Measurements from ENCODE around the gene MRPL39.

Gene MRPL39

DNA sequence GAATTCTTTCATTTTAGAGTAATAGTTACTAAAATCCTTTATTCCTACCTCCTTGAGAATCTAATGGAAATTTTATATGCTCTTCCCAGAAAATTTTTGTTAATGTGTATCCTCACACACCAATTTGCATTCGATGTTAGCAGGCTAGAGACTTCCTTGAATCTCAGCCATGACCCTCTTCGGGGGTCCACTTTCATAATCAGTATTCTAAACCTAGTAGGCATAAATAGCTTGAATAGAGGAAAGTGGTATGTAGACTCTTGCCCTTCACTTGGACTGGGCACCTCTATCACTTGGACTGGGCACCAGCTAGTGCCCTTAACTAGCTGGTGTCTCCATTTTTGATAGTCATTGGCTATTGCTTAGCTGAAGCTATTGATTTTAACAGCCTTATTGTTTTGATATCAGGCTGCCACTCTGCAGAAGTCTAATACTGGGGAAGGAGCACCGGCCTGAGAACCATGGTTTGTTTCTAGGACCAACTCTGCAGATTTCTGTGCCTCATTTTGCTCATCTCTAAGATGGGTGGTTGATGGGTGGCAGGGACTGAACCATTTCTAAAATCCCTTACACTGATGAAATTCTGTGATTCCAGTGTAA is 42.8 kb downstream of the MRPL39 start:
- Histone ChIP-seq H3K4me2 (ENCODE audit: low read depth, low read length) (no peak overlapping the region), H3K9me3 (replicated peaks; ENCODE audit: insufficient read depth, low read length) (no peaks in the 10 kb centered on the region), H3K4me3 (ENCODE audit: low read length) (no peak overlapping the region), H3F3A (ENCODE audit: insufficient read depth, low read length) (no peaks in the 10 kb centered on the region), H2AFZ (ENCODE audit: low read length) (no peak overlapping the region), H3K79me2 (ENCODE audit: low read length) (no peaks in the 10 kb centered on the region), H4K20me1 (ENCODE audit: insufficient read depth, low read length) (no peaks in the 10 kb centered on the region), H3K27ac (ENCODE audit: low read length) (no peak overlapping the region), H3K27me3 (replicated peaks; ENCODE audit: insufficient read depth, low read length) (no peaks in the 10 kb centered on the region), H3K9ac (ENCODE audit: low read length) (no peak overlapping the region), H3K36me3 (replicated peaks; ENCODE audit: insufficient read depth, low read length) (no peaks in the 10 kb centered on the region), H3K9me2 (replicated peaks; ENCODE audit: insufficient read depth, low read length) (no peaks in the 10 kb centered on the region), H3K4me1 (ENCODE audit: low read length) (0 out of 2 replicates have a peak, but pooled peaks cover 3% of the 10 kb centered on the region)
- no peak for DNase-seq
- TF ChIP-seq EZH2phosphoT487 (IDR thresholded peaks at IDR 0.05; ENCODE audit: low read length), result no peak
- no peak for TF ChIP-seq EZH2 (optimal IDR thresholded peaks at IDR 0.05; ENCODE audit: low read depth, low read length)
- TF ChIP-seq, protein P1, sequence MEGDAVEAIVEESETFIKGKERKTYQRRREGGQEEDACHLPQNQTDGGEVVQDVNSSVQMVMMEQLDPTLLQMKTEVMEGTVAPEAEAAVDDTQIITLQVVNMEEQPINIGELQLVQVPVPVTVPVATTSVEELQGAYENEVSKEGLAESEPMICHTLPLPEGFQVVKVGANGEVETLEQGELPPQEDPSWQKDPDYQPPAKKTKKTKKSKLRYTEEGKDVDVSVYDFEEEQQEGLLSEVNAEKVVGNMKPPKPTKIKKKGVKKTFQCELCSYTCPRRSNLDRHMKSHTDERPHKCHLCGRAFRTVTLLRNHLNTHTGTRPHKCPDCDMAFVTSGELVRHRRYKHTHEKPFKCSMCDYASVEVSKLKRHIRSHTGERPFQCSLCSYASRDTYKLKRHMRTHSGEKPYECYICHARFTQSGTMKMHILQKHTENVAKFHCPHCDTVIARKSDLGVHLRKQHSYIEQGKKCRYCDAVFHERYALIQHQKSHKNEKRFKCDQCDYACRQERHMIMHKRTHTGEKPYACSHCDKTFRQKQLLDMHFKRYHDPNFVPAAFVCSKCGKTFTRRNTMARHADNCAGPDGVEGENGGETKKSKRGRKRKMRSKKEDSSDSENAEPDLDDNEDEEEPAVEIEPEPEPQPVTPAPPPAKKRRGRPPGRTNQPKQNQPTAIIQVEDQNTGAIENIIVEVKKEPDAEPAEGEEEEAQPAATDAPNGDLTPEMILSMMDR (IDR thresholded peaks at IDR 0.05; ENCODE audit: low read length), result no peak

DNA sequence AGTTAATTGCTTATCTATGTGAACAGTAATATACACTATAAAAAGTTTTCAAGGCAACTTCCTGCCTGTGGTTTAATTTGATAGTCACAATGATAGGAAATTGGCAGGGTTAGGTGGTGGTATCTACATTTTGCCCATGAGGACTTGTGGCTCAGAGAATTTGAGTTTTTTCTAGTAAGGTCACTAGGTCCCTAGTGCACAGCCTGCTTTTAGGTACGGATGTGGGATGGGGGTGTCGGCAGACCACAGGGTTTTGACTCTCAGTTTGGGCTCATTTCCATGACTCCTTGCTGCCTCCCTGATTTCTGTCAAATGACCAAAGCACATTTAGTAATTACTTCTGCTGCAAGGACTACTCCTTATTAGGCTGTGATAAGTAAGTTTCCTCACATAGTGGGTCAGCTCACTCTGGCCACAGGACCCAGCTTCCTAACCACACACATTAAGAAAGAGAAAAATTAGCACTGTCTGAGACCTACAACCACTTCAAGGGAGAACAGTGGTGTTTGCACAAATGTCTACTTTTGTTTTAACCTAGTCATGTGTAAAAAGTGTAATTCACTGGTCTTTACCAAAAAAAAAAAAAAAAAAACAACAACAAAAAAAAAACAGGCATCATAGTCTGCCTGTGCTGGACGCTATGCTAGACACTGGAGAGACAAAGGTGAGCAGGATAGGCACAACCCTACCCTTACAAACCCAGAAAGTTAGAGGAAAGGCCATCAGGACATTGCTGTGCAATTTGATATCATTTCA is 43.7 kb downstream of the MRPL39 start:
- Histone ChIP-seq H3K27ac (ENCODE audit: low read length) (no peak overlapping the region), H3F3A (ENCODE audit: insufficient read depth, low read length) (no peaks in the 10 kb centered on the region), H3K79me2 (ENCODE audit: low read length) (no peaks in the 10 kb centered on the region), H3K9me2 (replicated peaks; ENCODE audit: insufficient read depth, low read length) (no peaks in the 10 kb centered on the region), H3K36me3 (replicated peaks; ENCODE audit: insufficient read depth, low read length) (no peaks in the 10 kb centered on the region), H3K4me2 (ENCODE audit: low read depth, low read length) (no peak overlapping the region), H3K4me1 (ENCODE audit: low read length) (0 out of 2 replicates have a peak, but pooled peaks cover 3% of the 10 kb centered on the region), H3K9ac (ENCODE audit: low read length) (no peak overlapping the region), H3K4me3 (ENCODE audit: low read length) (no peak overlapping the region; the same call in 1 of the 2 replicates), H3K27me3 (replicated peaks; ENCODE audit: insufficient read depth, low read length) (no peaks in the 10 kb centered on the region), H4K20me1 (ENCODE audit: insufficient read depth, low read length) (no peaks in the 10 kb centered on the region), H2AFZ (ENCODE audit: low read length) (no peak overlapping the region), H3K9me3 (replicated peaks; ENCODE audit: insufficient read depth, low read length) (no peaks in the 10 kb centered on the region)
- DNase-seq, result no peak
- TF ChIP-seq, protein P1 (IDR thresholded peaks at IDR 0.05; ENCODE audit: low read length), result no peak
- TF ChIP-seq EZH2 (optimal IDR thresholded peaks at IDR 0.05; ENCODE audit: low read depth, low read length) (no peak), EZH2phosphoT487 (IDR thresholded peaks at IDR 0.05; ENCODE audit: low read length) (no peak)

DNA sequence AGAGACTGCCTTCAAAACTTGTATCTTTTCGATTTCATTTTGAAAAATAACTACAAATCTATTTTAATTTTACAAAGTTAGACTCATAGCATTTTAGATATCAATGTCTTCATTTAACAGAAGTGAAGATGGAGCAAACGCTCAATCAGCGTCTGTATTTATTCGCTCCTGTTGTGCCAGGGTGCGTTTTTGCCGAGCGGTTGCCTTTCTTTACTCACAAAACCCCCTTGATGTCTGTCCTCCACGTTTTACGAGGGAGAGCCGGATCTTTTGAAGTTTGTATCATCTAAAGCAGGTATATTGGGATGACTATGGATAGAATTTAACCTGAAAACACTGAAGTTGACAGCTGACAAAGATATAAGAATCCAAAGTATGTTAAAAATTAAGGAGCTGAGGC is 44.6 kb downstream of the MRPL39 start:
- DNase-seq, result no peak
- Histone ChIP-seq H3K4me2 (ENCODE audit: low read depth, low read length) (peak overlapping the region; percentile 95), H3K9me3 (replicated peaks; ENCODE audit: insufficient read depth, low read length) (no peaks in the 10 kb centered on the region), H3K27me3 (replicated peaks; ENCODE audit: insufficient read depth, low read length) (no peaks in the 10 kb centered on the region), H3K79me2 (ENCODE audit: low read length) (no peaks in the 10 kb centered on the region), H3K27ac (ENCODE audit: low read length) (no peak overlapping the region), H3K36me3 (replicated peaks; ENCODE audit: insufficient read depth, low read length) (no peaks in the 10 kb centered on the region), H3K4me1 (ENCODE audit: low read length) (0 out of 2 replicates have a peak, but pooled peaks cover 3% of the 10 kb centered on the region), H3F3A (ENCODE audit: insufficient read depth, low read length) (no peaks in the 10 kb centered on the region), H3K4me3 (ENCODE audit: low read length) (peak overlapping the region; percentile 68), H3K9ac (ENCODE audit: low read length) (peak overlapping the region; percentile 57; the same call in 1 of the 2 replicates), H3K9me2 (replicated peaks; ENCODE audit: insufficient read depth, low read length) (no peaks in the 10 kb centered on the region), H4K20me1 (ENCODE audit: insufficient read depth, low read length) (no peaks in the 10 kb centered on the region), H2AFZ (ENCODE audit: low read length) (peak overlapping the region; percentile 81)
- TF ChIP-seq EZH2phosphoT487 (IDR thresholded peaks at IDR 0.05; ENCODE audit: low read length) (no peak), EZH2 (optimal IDR thresholded peaks at IDR 0.05; ENCODE audit: low read depth, low read length) (no peak)
- TF ChIP-seq, protein P1 (IDR thresholded peaks at IDR 0.05; ENCODE audit: low read length), result no peak
